ENCODE measurements around the gene ZNF688. TPM values are rescaled to one million over a fixed set of nuclear protein-coding genes. Genes with fewer than 3 reads are reported as not detected.
"Not testable (repeated sequence)": the region's sequence is repeated elsewhere in the genome, so short reads cannot be mapped to it uniquely, and the experiment has no call there.

The ZNF688 gene
- total RNA-seq: 10.6 and 10.9 TPM in 2 replicates

GRCh38 chr16:30571445-30572322, at the start of gene ZNF688:
TSS of gene ZNF688 (minus strand) at chr16:30571714. CDS start at chr16:30571629, 85 bp downstream.
- peak; percentile 98 for DNase-seq

- no peak for DNase-seq
Measured at GRCh38 chr16:30620169-30620568, 48.7 kb upstream of the ZNF688 start.

- DNase-seq: no peak
Measured at GRCh38 chr16:30619638-30620037, 48.1 kb upstream of the ZNF688 start.

- DNase-seq: no peak
Measured at GRCh38 chr16:30619202-30619601, 47.7 kb upstream of the ZNF688 start.

GRCh38 chr16:30615358-30616091, 44.0 kb upstream of the ZNF688 start:
- peak; percentile 70 for DNase-seq

- peak; percentile 99 for DNase-seq
Measured at GRCh38 chr16:30609926-30610839, 38.7 kb upstream of the ZNF688 start, which contains the start of gene ZNF689. TSS of gene ZNF689 (minus strand) at chr16:30610389. CDS start at chr16:30610041, 348 bp downstream.

- peak; percentile 52 for DNase-seq
Measured at GRCh38 chr16:30609002-30609925, 37.8 kb upstream of the ZNF688 start.

GRCh38 chr16:30606004-30606403, 34.5 kb upstream of the ZNF688 start:
- DNase-seq: no peak

- no peak for DNase-seq
Measured at GRCh38 chr16:30605158-30605557, 33.6 kb upstream of the ZNF688 start.

- no peak for DNase-seq
Measured at GRCh38 chr16:30604316-30604947, 32.9 kb upstream of the ZNF688 start.

- DNase-seq: no peak
Measured at GRCh38 chr16:30603945-30604315, 32.4 kb upstream of the ZNF688 start.

- no peak for DNase-seq
Measured at GRCh38 chr16:30602616-30603277, 31.2 kb upstream of the ZNF688 start.

GRCh38 chr16:30601966-30602365, 30.5 kb upstream of the ZNF688 start:
- DNase-seq: no peak

- DNase-seq: no peak
Measured at GRCh38 chr16:30600929-30601328, 29.4 kb upstream of the ZNF688 start.

GRCh38 chr16:30600215-30600614, 28.7 kb upstream of the ZNF688 start:
- DNase-seq: no peak

- DNase-seq: no peak
Measured at GRCh38 chr16:30592871-30593270, 21.4 kb upstream of the ZNF688 start.

- DNase-seq: not testable (repeated sequence)
Measured at GRCh38 chr16:30590869-30591268, 19.4 kb upstream of the ZNF688 start.

GRCh38 chr16:30589582-30589981, 18.1 kb upstream of the ZNF688 start:
- not testable (repeated sequence) for DNase-seq

GRCh38 chr16:30588651-30589050, 17.1 kb upstream of the ZNF688 start:
- DNase-seq: no peak
